K562 (cell line): ENCODE results near the gene TMEM163. TPM values are rescaled to one million over a fixed set of nuclear protein-coding genes. Genes with fewer than 3 reads are reported as not detected.

Experiments used
- ATAC-seq: fragments of 200-7000 bp; cut with Tn5 transposase; 3 replicates; pipeline ENCODE4 v1.9.1; 2020; ENCODE audit warnings: moderate library complexity
- BruUV-seq: library from RNA; stranded (reverse); fragments of 400-500 nt; replicated peaks from 2 replicates; lab custom pipeline; 2021; lab: Mats Ljungman, UMichigan
- CTCF ChIA-PET: fragments of 300-600 bp; formaldehyde crosslinking; extraction: SDS; loops from one replicate; lab custom pipeline; 2021; ENCODE audit warnings: low intra/inter-chr PET ratio; lab: Yijun Ruan, JAX
- POLR2A ChIA-PET: fragments of 300-600, 350-650 bp; sonication (Branson Sonifier 250); formaldehyde crosslinking; extraction: SDS; loops from one replicate; lab custom pipeline; 2021; ENCODE audit warnings: antibody characterized with exemption, inconsistent platforms; lab: Yijun Ruan, JAX
- DNase-seq, 4 experiments: peaks; one replicate each; pipeline versions ENCODE4 v3.0.0 to v3.0.0-alpha.2; 2011 to 2018; ENCODE audit warnings: low spot score in 3 of 4, mixed read lengths in 3 of 4; ENCODE audit errors: extremely low read depth in 1 of 4
- FAIRE-seq: peaks from 2 replicates; lab custom pipeline; 2011; peaks lifted over from hg19 to GRCh38; lab: Jason Lieb, UNC
- H2AFZ ChIP-seq: 2 replicates; pipeline ENCODE4 v1.6.0; 2011; ENCODE audit warnings: low read depth, low read length, control low read depth, inconsistent platforms
- H3K27ac ChIP-seq: fragments of 200-600 bp; 3 replicates; pipeline ENCODE4 v1.8.0; 2011; ENCODE audit warnings: low read depth, mild to moderate bottlenecking, control low read depth, inconsistent platforms, low read length, moderate library complexity, mixed read lengths; ENCODE audit errors: extremely low read depth
- H3K27me3 ChIP-seq, 2 experiments: fragments of 300-600 bp in 1 of 2; 2 replicates in 1 of 2; 3 replicates in 1 of 2; pipeline versions ENCODE4 v1.6.0 to v1.8.0; 2011; ENCODE audit warnings: inconsistent platforms in 2 of 2, low read length in 2 of 2, mild to moderate bottlenecking in 1 of 2, mixed read lengths in 1 of 2, moderate library complexity in 1 of 2; ENCODE audit not compliant: control insufficient read depth in 2 of 2, insufficient read depth in 2 of 2
- H3K36me3 ChIP-seq: fragments of 300-600 bp; 3 replicates; pipeline ENCODE4 v1.8.0; 2011; ENCODE audit warnings: mild to moderate bottlenecking, low read length, inconsistent platforms; ENCODE audit not compliant: control insufficient read depth, insufficient read depth
- H3K4me1 ChIP-seq, 2 experiments: fragments of 200-600 bp in 1 of 2; replicated peaks in 1 of 2; 2 replicates in 1 of 2; 3 replicates in 1 of 2; pipeline versions ENCODE4 v1.5.1 to v1.8.0; 2011; ENCODE audit warnings: inconsistent platforms in 2 of 2, low read length in 2 of 2, mild to moderate bottlenecking in 1 of 2, mixed read lengths in 1 of 2, moderate library complexity in 1 of 2; ENCODE audit not compliant: control insufficient read depth in 2 of 2, insufficient read depth in 2 of 2
- H3K4me2 ChIP-seq: 2 replicates; pipeline ENCODE4 v1.6.1; 2011; ENCODE audit warnings: low read length, control low read depth, inconsistent platforms, mixed read lengths; ENCODE audit not compliant: insufficient read depth
- H3K4me3 ChIP-seq: fragments of 200-600 bp; sonication (generic), shearing (Covaris generic); 2 replicates; pipeline ENCODE4 v1.5.1; 2016; ENCODE audit warnings: control low read depth, inconsistent platforms
- H3K79me2 ChIP-seq: fragments of 200-600 bp; 3 replicates; pipeline ENCODE4 v1.8.0; 2011; ENCODE audit warnings: low read length, inconsistent platforms; ENCODE audit not compliant: control insufficient read depth, insufficient read depth
- H3K9ac ChIP-seq, 2 experiments: 2 replicates each; pipeline versions ENCODE4 v1.6.0 to v1.6.1; 2011; ENCODE audit warnings: low read depth in 2 of 2, low read length in 2 of 2, control low read depth in 1 of 2, inconsistent platforms in 1 of 2, mild to moderate bottlenecking in 1 of 2, mixed read lengths in 1 of 2; ENCODE audit not compliant: insufficient read depth in 1 of 2
- H3K9me1 ChIP-seq: one replicate; pipeline ENCODE4 v1.6.0; 2011; ENCODE audit warnings: inconsistent platforms, mild to moderate bottlenecking, low read length, moderate library complexity; ENCODE audit not compliant: control insufficient read depth, insufficient read depth
- H3K9me3 ChIP-seq: replicated peaks from 2 replicates; pipeline ENCODE4 v1.5.1; 2011; ENCODE audit warnings: low read depth, low read length, inconsistent platforms; ENCODE audit not compliant: control insufficient read depth, insufficient read depth
- H4K20me1 ChIP-seq: replicated peaks from 2 replicates; pipeline ENCODE4 v1.6.1; 2011; ENCODE audit warnings: low read length, inconsistent platforms, mixed read lengths; ENCODE audit not compliant: control insufficient read depth, insufficient read depth
- ARNT ChIP-seq, 2 experiments: fragments of 450-650 bp; IDR thresholded peaks; 2 replicates each; pipeline ENCODE4 v1.6.1; 2016; ENCODE audit warnings: mild to moderate bottlenecking in 1 of 2
- CBX3 ChIP-seq, 2 experiments: IDR thresholded peaks; 1 replicate in 1 of 2; 2 replicates in 1 of 2; pipeline ENCODE4 v1.6.1; 2012; ENCODE audit warnings: inconsistent platforms in 2 of 2, low read length in 2 of 2, borderline replicate concordance in 1 of 2, control low read depth in 1 of 2
- MCM7 ChIP-seq, 2 experiments: fragments of 450-650 bp; IDR thresholded peaks; 2 replicates each; pipeline ENCODE4 v1.6.1; 2016 to 2018
- NUFIP1 ChIP-seq: fragments of 450-650 bp; IDR thresholded peaks from 2 replicates; pipeline ENCODE4 v1.6.1; 2018; ENCODE audit not compliant: partially characterized antibody
- RAD51 ChIP-seq: fragments of 450-650 bp; IDR thresholded peaks from 2 replicates; pipeline ENCODE4 v1.7.1; 2016; ENCODE audit warnings: low read depth, mild to moderate bottlenecking, borderline replicate concordance
- SUPT5H ChIP-seq: fragments of 450-650 bp; IDR thresholded peaks from 2 replicates; pipeline ENCODE4 v1.6.1; 2016
- ZNF324 ChIP-seq: fragments of 250-450 bp; sonication (Bioruptor Pico); IDR thresholded peaks from 2 replicates; pipeline ENCODE4 v1.4.0; 2020; ENCODE audit warnings: mild to moderate bottlenecking
- ZSCAN29 ChIP-seq: fragments of 450-650 bp; IDR thresholded peaks from 2 replicates; pipeline ENCODE4 v1.6.1; 2017
- WGBS: fragments of 100-300 bp; shearing (Covaris generic); methylation state at CpG from one replicate; pipeline ENCODE4 v1.1.6; 2016; ENCODE audit warnings: low coverage, mixed read lengths; ENCODE audit not compliant: insufficient coverage; ENCODE audit errors: missing lambda C conversion rate; 5-methylcytosine and 5-hydroxymethylcytosine counted together
- in situ Hi-C: fragments of 300-500 bp; cut with MboI; formaldehyde crosslinking; loops from 4 replicates; pipeline ENCODE4 v1.15.0; 2018; ENCODE audit warnings: inconsistent platforms, mixed read lengths
- intact Hi-C: fragments of 100-400 bp; cut with micrococcal nuclease; formaldehyde crosslinking; loops from 2 replicates; pipeline ENCODE4 v1.14.2; 2022
- polyA plus RNA-seq, 8 experiments: library from polyadenylated mRNA; depleted of rRNA in 4 of 8; stranded (reverse) in 5 of 8; unstranded in 3 of 8; fragments of >200 nt; fragmentation: Nextera tagmentation in 2 of 8; fragmentation: Illumina TruSeq in 1 of 8; extraction: Ambion mirVana in 2 of 8; extraction: Trizol in 1 of 8; gene quantifications; 2 replicates each; pipeline versions ENCODE4 v1.2.1 to v1.2.3, GENCODE V29; 2011 to 2014; ENCODE audit warnings: inconsistent platforms in 1 of 8, missing spikeins in 1 of 8
- total RNA-seq, 7 experiments: library from RNA; depleted of rRNA in 6 of 7; stranded (reverse); fragments of >200 nt in 6 of 7; fragmentation: Illumina TruSeq in 2 of 7; extraction: Trizol in 2 of 7; gene quantifications; 2 replicates each; pipeline versions ENCODE4 v1.2.1 to v1.2.3, GENCODE V29; 2011 to 2021; ENCODE audit warnings: low replicate concordance in 1 of 7
- TF ChIP-seq, protein P1 (sequence below): fragments of 450-650 bp; IDR thresholded peaks from 2 replicates; pipeline ENCODE4 v1.6.1; 2018; ENCODE audit warnings: mild to moderate bottlenecking, low read depth; ENCODE audit not compliant: partially characterized antibody
- TF ChIP-seq, protein P2 (sequence below), 3 experiments: fragments of 200-800 bp in 1 of 3; fragments of 250-450 bp in 1 of 3; fragments of 450-650 bp in 1 of 3; sonication (Bioruptor Pico) in 1 of 3; sonication (Bioruptor generic) in 1 of 3; formaldehyde crosslinking in 1 of 3; IDR thresholded peaks; 2 replicates each; pipeline versions ENCODE4 v1.6.1 to v1.8.0; 2016 to 2022; ENCODE audit warnings: mild to moderate bottlenecking in 2 of 3, missing genetic modification characterization in 2 of 3, missing compliant biosample characterization in 1 of 3, moderate library complexity in 1 of 3
- TF ChIP-seq, protein P3 (sequence below): fragments of 250-450 bp; sonication (Bioruptor Pico); IDR thresholded peaks from 2 replicates; pipeline ENCODE4 v1.5.1; 2021; ENCODE audit warnings: mild to moderate bottlenecking
- TF ChIP-seq, protein P4 (sequence below): fragments of 250-450 bp; sonication (Bioruptor Pico); IDR thresholded peaks from 2 replicates; pipeline ENCODE4 v1.9.0; 2021; ENCODE audit warnings: mild to moderate bottlenecking
- TF ChIP-seq, protein P5 (sequence below): sonication (generic); formaldehyde crosslinking; IDR thresholded peaks from 2 replicates; pipeline ENCODE4 v1.8.1; 2023; ENCODE audit warnings: mild to moderate bottlenecking, missing genetic modification reagents

TMEM163 gene
- total and polyA plus RNA-seq, 9 of the 15 experiments (the other 6 are each of a cell fraction or from before 2014, with no cell fraction given) = 0.04 to 0.68 (median 0.16) TPM; not detected in 3

DNA sequence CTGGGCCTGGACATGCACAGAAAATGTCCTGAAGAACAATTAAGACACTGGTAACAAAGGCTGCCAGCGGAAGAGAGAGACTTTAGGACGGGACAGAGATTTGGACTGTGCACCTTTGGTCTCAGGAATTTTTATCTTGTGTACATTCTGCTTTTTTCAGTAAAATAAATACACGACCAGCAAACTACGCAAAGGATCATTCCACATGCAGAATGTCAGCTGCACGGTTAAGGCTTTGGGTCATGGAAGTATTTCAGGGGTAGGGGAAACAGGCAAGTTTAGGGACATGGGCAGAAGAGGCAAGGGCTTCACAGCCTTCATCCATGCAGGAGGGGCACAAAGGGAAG, 11.5 kb downstream of the TMEM163 start:
- intact Hi-C loops = no loop called here
- H3K79me2 ChIP-seq = no peaks in the 10 kb centered on the region
- WGBS = 30% methylated on average over 5 of the region's 5 CpGs
- no peak for FAIRE-seq
- no peaks in the 10 kb centered on the region for H3K9me3 ChIP-seq
- DNase-seq = no peak
- H3K9ac ChIP-seq = no peak overlapping the region
- H3K4me1 ChIP-seq = peaks cover 0 to 24% of the 10 kb centered on the region in 2 experiments; a peak in 3 of 5 replicates
- H4K20me1 ChIP-seq = no peaks in the 10 kb centered on the region; the same call in 1 of the 2 replicates
- in situ Hi-C loops = no loop called here
- peak overlapping the region; percentile 76 for H3K4me2 ChIP-seq
- BruUV-seq = no TSS peak
- ChIA-PET CTCF (no interaction called here), POLR2A (interaction anchor here (0.6 kb wide), 1 partner anchor 8 kb away, joined by 3 read pairs; no protein-coding TSS in a partner anchor)
- H3K9me1 ChIP-seq = no peaks in the 10 kb centered on the region
- no peak overlapping the region; the same call in 2 of the 3 replicates for H3K27ac ChIP-seq
- H3K36me3 ChIP-seq = no peaks in the 10 kb centered on the region
- no peak for ATAC-seq
- H3K27me3 ChIP-seq = peaks cover 0 to 12% of the 10 kb centered on the region in 2 experiments; a peak in 1 of 5 replicates
- peak overlapping the region; percentile 90 for H2AFZ ChIP-seq
- H3K4me3 ChIP-seq = no peak overlapping the region
- TF ChIP-seq, protein P1, sequence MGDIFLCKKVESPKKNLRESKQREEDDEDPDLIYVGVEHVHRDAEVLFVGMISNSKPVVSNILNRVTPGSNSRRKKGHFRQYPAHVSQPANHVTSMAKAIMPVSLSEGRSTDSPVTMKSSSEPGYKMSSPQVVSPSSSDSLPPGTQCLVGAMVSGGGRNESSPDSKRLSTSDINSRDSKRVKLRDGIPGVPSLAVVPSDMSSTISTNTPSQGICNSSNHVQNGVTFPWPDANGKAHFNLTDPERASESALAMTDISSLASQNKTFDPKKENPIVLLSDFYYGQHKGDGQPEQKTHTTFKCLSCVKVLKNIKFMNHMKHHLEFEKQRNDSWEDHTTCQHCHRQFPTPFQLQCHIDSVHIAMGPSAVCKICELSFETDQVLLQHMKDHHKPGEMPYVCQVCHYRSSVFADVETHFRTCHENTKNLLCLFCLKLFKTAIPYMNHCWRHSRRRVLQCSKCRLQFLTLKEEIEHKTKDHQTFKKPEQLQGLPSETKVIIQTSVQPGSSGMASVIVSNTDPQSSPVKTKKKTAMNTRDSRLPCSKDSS = no peak
- TF ChIP-seq ARNT (IDR thresholded peaks at IDR 0.05) = no peak
- no peak for TF ChIP-seq MCM7 (IDR thresholded peaks at IDR 0.05)
- TF ChIP-seq RAD51 = no peak
- TF ChIP-seq ZNF324 (CRISPR knock-in tag) = 0 out of 2 replicates have a peak, but pooled peaks have one; percentile 7
- TF ChIP-seq, protein P2, sequence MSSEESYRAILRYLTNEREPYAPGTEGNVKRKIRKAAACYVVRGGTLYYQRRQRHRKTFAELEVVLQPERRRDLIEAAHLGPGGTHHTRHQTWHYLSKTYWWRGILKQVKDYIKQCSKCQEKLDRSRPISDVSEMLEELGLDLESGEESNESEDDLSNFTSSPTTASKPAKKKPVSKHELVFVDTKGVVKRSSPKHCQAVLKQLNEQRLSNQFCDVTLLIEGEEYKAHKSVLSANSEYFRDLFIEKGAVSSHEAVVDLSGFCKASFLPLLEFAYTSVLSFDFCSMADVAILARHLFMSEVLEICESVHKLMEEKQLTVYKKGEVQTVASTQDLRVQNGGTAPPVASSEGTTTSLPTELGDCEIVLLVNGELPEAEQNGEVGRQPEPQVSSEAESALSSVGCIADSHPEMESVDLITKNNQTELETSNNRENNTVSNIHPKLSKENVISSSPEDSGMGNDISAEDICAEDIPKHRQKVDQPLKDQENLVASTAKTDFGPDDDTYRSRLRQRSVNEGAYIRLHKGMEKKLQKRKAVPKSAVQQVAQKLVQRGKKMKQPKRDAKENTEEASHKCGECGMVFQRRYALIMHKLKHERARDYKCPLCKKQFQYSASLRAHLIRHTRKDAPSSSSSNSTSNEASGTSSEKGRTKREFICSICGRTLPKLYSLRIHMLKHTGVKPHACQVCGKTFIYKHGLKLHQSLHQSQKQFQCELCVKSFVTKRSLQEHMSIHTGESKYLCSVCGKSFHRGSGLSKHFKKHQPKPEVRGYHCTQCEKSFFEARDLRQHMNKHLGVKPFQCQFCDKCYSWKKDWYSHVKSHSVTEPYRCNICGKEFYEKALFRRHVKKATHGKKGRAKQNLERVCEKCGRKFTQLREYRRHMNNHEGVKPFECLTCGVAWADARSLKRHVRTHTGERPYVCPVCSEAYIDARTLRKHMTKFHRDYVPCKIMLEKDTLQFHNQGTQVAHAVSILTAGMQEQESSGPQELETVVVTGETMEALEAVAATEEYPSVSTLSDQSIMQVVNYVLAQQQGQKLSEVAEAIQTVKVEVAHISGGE (CRISPR knock-in tag; IDR thresholded peaks at IDR 0.05) = no peak
- no peak for TF ChIP-seq NUFIP1
- TF ChIP-seq, protein P3, sequence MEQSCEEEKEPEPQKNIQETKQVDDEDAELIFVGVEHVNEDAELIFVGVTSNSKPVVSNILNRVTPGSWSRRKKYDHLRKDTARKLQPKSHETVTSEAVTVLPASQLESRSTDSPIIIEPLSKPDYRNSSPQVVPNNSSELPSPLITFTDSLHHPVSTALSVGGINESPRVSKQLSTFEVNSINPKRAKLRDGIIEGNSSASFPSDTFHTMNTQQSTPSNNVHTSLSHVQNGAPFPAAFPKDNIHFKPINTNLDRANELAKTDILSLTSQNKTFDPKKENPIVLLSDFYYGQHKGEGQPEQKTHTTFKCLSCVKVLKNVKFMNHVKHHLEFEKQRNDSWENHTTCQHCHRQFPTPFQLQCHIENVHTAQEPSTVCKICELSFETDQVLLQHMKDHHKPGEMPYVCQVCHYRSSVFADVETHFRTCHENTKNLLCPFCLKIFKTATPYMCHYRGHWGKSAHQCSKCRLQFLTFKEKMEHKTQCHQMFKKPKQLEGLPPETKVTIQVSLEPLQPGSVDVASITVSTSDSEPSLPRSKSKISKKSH = no peak
- TF ChIP-seq, protein P4, sequence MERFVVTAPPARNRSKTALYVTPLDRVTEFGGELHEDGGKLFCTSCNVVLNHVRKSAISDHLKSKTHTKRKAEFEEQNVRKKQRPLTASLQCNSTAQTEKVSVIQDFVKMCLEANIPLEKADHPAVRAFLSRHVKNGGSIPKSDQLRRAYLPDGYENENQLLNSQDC (CRISPR knock-in tag) = no peak
- TF ChIP-seq, protein P5, sequence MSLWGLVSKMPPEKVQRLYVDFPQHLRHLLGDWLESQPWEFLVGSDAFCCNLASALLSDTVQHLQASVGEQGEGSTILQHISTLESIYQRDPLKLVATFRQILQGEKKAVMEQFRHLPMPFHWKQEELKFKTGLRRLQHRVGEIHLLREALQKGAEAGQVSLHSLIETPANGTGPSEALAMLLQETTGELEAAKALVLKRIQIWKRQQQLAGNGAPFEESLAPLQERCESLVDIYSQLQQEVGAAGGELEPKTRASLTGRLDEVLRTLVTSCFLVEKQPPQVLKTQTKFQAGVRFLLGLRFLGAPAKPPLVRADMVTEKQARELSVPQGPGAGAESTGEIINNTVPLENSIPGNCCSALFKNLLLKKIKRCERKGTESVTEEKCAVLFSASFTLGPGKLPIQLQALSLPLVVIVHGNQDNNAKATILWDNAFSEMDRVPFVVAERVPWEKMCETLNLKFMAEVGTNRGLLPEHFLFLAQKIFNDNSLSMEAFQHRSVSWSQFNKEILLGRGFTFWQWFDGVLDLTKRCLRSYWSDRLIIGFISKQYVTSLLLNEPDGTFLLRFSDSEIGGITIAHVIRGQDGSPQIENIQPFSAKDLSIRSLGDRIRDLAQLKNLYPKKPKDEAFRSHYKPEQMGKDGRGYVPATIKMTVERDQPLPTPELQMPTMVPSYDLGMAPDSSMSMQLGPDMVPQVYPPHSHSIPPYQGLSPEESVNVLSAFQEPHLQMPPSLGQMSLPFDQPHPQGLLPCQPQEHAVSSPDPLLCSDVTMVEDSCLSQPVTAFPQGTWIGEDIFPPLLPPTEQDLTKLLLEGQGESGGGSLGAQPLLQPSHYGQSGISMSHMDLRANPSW (CRISPR knock-in tag) = no peak
- TF ChIP-seq CBX3 (IDR thresholded peaks at IDR 0.05; ENCODE audit: borderline replicate concordance in 1 of 2, low read length in 2 of 2) = no peak
- no peak for TF ChIP-seq SUPT5H
- TF ChIP-seq ZSCAN29 = no peak
